ENCODE results near the gene ADGRL2.

The ADGRL2 gene

DNA sequence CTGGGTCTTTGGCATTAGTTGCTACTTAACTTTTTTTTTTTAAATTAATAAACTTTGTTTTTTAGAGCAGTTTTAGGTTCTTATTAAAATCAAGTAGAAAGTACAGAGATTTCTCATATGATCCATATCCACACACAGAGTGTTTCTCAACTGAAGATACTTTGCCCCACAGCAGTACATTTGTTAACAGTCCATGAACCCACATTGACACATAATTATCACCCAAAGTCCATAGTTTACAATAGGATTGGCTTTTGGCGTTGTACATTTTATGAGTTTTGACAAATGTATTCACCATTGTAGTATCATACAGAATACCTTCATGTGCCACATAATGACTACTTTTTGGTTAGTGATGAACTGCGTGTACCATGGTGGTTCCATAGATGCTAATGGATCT, 106.8 kb downstream of the ADGRL2 start:
- no peak for DNase-seq (ENCODE audit: low spot score)

DNA sequence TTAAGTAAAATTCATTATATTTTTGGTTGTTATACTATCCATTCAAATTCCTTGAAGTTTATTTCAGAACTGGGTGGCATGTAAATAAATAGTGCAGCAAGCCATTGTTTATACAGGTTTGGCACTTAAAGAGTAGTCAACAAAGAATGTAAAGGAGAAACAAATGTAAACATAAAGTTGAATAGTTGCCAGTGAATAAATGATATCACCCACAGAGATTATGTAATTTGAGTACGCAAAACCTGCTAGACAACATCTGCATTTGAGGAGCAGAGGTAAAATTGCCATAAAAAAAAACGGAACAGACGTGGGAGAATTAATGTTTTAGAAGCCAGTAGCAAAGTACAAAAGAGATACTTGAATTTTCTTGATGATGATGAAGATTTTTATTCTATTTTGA, 111.6 kb downstream of the ADGRL2 start:
- DNase-seq (ENCODE audit: low spot score): no peak

DNA sequence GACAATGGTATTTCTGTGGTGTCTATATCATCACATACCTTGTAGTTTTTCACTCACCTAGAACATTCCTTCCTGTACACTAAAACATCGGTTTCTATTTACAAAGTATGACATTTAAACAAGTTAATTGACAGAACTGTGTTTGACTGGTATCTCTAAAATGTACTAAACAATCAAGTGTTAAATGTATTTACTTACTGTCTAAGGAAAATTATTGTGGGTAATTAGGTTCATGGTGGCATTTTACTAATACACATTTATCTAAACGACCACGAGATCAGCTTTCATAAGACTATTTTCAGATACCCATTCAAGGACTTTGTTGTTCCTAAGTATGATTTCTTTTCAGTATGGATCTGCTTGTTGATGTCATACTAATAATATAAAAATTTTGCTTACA, 115.2 kb downstream of the ADGRL2 start:
- DNase-seq (ENCODE audit: low spot score): no peak

DNA sequence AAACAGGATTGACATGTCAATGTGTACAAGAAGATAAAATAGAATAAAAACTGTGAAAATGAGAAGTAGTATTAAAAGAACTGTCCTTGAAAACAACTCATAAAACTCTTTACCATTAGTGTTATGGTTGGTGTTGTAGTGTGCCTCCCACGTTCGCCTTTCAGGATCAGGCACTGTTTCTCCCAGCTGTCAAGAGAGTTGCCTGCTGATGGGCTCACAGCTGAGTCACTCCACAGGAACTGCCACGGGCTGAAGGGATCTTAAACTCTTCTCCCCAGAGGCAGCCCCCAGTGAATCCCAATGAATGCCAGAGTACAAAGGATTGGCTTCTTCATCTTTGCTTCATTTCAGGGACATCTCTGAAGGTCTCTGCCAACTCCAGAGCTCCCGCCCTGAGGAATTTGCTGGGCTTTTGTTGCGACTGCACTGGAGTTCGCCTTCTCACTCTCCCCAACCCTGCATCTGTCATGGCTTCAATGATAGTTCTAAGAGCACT, 119.6 kb downstream of the ADGRL2 start:
- peak; percentile 17 for DNase-seq (ENCODE audit: low spot score)

DNA sequence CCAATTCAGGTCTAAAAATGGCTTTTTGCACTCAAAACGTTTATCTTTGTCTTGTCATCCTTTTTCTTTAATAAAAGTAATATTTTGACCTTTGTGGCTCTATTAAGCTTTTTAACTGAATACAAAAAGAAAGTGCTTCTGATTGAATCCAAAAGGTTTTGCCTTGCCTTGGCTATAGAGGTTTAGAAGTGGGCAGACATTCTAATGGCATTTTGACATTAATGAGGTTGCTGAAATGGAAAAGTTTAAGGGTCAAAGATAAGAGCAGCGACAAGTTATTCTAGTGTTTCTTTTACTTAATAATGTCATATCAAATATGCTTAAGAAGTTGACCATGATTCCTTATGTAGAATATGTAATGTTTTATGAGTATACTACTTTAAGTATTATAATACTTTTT, 120.2 kb downstream of the ADGRL2 start:
- DNase-seq (ENCODE audit: low spot score): no peak

DNA sequence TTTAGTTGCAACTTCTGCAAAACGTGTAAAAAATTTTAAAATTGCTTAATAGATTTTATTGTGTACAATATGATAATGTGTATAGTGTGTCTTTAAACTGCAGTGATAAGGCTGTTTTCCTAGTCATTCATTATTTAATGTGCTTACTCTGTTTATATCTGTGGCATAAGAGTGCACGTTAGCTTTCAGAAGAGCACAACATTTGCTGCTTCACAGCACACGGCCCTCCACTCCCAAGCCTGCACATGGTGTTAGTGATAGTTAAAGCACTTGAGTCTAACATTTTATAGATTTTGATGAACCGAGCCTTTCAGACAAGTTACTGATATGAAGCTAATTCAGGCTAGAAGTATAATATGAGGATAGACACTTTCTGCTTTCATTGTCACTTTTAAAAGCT, 120.6 kb downstream of the ADGRL2 start:
- no peak for DNase-seq (ENCODE audit: low spot score)

DNA sequence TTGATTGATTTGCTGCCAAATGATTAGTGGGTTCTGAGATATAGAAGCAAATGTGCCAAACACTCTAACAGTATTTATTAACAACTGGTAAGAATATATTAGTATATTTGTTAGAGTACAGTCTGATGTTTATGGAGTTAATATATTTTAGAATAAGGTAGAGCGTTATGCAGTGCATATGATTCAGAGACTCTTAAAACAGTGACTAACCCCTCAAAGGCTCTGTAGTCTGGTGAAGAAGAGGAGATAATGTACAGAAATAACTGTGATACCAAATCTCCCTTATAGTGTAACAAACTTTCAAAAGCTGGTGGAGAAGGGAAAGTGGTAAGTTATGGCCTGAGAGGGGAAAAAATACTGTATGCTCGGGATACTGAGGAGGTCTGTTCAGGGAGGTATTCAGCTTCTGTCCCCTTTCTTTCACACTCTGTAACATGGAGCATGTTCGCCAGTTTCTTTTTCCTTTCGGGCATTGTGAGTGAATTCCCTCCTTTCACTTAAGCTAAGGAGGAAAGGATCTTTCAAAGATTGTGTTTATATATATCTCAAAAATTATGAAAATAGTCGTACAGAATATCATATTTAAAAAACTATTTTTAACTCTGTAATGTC, 121.2 kb downstream of the ADGRL2 start:
- no peak for DNase-seq (ENCODE audit: low spot score)

DNA sequence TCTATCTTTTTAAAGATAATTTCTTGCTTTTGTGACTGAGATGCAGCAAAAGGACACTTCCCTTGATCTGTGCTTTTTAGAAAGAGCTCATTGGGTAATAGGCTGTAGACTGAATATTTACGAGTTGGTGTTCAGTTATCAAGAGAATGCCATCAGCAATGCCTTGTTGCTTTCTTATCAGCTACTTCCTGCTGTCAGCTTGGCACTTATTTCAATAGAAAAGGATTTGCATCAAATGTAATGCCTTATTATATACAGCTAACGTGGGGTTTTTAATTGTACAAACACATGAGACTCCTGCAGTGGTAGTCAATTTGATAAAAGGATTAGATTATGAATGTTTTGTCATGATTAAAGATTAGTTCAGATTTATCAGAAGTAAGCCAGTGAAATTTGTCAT, 122.2 kb downstream of the ADGRL2 start:
- DNase-seq (ENCODE audit: low spot score): no peak

DNA sequence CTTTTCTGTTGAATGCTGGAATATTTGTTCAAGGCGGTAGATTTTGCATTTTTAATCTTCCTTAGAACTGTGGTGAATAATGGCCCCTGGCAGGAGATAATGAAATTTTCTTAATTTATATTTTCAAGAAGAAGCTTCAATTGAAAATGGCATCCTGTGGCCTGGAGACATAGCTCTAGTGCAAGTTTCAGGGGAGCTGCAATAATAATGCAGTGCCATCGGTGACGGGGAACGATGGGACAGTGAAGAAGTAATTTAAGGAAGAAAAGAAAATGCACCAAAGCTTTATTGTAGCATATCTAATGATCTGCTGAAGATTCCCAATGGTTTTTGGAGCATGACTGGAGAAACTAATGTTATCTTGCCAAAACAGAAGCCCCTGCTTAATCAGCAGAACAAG, 128.4 kb downstream of the ADGRL2 start:
- no peak for DNase-seq (ENCODE audit: low spot score)

DNA sequence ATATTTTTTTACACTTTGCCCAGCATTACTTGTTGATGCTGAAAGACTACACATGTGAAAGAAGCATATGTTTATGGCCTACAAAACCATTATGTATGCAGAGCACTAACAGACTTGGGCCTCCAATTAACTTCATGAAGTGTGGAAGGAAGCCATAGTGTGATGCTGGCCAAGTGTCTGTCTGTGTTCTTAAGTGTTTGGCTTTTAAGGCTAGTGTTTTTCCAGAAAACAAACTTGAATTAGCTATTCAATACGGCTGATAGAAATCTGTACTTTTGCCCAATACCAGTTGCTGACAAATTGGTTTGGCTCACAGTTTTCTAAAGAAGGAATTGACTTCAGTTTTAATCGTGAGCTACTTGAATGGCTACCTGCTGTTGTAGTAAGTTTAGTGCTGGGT, 136.1 kb downstream of the ADGRL2 start:
- DNase-seq (ENCODE audit: low spot score): no peak

DNA sequence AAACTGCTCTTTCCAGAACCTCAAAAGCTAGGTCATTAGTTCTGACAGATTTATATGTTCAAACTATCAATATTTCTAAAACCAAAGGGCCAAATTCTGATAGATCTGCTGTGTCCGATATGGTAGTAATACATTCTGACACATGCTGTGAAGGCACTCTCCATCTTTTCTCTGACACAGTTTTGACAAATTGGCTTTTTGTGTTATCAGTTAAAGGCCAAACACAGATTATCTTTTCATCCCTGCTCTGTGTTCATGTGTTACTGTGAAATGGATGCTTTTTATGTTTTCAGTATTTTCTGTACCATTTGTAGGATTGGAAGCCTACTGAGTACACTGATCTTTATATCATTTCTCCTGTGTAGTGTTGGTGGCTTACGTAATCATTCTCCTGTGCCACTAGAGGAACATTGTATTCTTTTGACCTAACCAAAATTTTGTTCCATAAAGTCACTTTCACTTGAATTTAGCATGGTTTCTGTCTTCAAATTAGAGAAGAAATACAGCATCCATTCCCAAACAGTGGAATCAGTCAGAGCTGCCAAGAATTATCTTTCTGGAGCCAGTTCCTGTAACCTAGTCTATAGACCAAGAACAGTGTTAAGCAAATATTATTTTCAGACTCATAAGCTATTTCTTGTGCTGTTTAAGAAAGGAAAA, 137.2 kb downstream of the ADGRL2 start:
- no peak for DNase-seq (ENCODE audit: low spot score)

DNA sequence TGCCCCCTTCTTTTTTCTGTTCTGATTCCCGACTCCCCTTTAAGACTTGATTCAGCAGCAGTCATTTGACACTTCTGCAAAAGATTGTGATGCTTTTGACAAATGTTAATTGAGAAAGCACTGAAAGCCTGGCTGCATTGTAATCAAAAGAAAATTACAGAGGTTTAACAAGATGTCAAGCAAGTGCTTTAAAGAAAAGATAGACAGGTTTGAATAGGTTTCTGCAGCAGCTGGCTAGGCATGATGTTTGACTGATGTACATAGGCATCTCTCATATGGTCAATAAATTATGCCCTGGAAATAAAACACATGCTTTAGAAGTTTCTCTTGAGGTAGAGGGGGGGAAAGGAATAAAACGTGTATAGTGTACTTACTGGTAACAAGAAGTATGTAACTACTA, 147.8 kb downstream of the ADGRL2 start:
- DNase-seq (ENCODE audit: low spot score): no peak

DNA sequence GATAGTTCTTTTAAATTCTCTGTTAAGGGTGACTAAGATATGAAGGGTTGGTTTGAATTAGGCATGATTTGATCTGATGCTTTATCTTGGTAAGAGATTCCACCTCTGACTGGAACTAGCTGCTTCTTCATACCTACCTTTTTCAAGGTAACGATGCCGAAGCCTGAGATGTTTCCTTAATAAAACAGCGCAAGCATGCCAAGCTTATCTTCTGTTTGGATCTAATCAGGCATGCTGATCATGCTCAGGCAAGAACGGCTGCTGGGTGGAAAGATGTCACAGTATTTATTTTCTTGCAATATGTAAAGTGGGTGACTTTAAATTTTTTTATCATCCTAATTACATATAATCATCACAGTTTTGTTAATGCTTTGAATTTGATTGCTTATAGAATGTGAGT, 148.7 kb downstream of the ADGRL2 start:
- DNase-seq (ENCODE audit: low spot score): no peak

DNA sequence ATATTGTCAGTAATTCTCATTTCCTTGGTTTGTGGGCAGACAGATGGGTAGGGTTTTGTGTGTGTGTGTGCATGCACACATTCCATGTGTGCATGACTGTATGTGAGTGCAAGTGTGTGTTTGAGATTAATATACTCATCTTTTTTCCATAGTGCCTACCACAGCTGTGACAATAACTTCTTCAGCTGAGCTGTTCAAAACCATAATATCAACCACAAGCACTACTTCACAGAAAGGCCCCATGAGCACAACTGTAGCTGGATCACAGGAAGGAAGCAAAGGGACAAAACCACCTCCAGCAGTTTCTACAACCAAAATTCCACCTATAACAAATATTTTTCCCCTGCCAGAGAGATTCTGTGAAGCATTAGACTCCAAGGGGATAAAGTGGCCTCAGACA, 149.3 kb downstream of the ADGRL2 start:
- no peak for DNase-seq (ENCODE audit: low spot score)

DNA sequence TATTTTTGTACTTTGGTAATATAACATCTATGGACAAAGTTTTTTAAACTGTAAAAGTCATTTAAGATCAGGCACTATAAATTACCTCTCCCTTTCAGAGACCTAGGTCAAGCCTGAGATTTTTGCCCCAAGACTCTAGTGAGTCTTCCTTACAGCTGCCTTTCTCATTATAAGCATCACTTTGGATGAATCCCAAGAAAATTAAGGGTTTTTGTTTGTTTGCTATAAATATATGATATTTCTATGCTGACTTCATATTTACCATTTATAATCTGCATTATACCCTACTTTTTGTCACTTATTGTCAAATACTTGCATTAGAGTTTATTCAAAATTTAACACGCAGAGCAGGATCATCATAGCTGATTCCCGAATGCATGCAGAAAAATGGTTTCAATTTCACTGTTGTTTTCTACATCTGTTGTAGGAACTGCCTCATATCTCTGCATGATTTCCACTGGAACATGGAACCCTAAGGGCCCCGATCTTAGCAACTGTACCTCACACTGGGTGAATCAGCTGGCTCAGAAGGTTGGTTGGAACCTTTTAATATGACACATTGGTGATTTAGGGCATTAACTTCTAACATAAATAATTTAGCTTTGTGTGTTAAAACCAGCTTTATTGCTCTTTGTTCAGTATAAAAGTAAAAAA, 150.0 kb downstream of the ADGRL2 start:
- DNase-seq (ENCODE audit: low spot score): no peak

DNA sequence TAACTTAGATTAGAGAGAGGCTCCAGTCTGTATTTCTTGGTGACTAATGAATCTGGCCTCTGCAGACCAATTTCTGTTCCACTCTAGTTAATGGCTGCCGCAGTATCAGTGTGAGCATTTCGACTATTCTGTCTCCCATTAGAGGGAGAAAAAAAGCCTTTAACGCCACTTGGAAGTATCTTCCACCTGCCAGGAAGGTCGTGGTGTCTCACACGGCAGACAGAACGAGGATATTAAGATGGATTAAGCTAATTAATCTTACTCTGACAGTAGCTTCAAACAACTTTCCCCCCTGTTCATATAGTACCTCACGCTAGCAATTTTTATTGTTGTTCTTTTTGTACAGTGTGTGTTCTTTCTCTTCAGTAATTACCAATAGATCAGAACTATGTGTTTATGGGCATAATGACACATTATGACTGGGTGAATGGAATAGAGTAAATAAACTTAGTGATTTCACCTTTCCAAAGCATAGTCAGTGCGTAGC, 153.8 kb downstream of the ADGRL2 start:
- DNase-seq (ENCODE audit: low spot score): peak; percentile 4

DNA sequence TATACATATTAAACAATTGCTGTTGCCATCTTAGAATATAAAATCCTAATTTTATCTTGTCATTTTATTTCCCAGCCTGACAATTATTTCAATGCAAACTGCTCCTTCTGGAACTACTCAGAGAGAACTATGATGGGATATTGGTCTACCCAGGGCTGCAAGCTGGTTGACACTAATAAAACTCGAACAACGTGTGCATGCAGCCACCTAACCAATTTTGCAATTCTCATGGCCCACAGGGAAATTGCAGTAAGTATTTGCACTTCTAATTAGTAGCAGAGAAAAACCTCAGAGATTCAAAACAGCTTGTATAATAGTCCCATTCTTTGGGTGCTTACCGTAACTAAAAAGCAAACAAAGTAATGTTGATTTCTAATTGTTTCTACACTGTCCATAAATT, 167.2 kb downstream of the ADGRL2 start:
- DNase-seq (ENCODE audit: low spot score): no peak

DNA sequence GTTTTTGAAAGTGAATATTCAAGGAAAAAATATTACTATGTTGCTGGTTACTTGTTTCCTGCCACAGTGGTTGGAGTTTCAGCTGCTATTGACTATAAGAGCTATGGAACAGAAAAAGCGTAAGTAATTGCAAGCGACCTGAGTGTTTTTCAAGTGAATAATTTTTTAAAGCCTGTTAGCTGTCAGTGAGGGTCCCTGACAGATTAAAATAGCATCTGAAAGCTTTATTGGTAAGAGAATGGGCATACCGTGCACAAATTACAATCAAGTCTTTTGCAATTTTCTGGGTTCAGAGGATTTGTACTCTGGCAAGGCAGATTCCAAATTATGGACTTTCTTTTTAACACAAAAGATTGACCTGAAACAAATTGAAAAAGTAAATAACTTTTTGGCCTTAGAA, 169.7 kb downstream of the ADGRL2 start:
- no peak for DNase-seq (ENCODE audit: low spot score)

DNA sequence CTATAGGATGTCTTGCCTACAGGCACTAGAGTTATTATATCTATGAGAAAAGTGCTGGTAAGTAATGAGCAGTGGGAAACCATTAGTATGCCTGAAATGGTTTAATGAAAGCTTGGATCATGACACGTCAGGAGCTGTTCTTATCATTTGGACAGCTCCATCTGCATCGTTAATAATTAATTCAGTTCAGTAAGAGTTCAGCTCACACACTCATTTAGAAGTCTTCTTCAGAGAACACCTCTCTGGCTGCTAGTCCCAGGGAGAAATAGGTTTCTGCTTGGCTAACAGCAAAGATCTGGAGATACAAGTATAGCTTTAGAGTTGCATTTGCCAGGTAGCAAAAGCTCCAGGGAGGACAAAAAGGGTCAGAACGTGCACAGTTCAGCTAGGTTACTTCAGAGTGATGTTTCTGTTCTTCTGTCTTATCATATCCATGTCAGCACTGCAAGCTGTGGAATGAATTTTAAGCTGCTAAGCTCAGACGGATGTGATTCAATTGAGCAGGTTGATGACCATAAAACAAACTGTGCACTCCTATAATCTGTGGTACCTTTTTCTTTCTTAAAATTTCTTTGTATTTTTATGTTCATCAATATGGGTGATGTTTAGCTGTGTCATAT, 173.6 kb downstream of the ADGRL2 start:
- DNase-seq (ENCODE audit: low spot score): peak; percentile 62

DNA sequence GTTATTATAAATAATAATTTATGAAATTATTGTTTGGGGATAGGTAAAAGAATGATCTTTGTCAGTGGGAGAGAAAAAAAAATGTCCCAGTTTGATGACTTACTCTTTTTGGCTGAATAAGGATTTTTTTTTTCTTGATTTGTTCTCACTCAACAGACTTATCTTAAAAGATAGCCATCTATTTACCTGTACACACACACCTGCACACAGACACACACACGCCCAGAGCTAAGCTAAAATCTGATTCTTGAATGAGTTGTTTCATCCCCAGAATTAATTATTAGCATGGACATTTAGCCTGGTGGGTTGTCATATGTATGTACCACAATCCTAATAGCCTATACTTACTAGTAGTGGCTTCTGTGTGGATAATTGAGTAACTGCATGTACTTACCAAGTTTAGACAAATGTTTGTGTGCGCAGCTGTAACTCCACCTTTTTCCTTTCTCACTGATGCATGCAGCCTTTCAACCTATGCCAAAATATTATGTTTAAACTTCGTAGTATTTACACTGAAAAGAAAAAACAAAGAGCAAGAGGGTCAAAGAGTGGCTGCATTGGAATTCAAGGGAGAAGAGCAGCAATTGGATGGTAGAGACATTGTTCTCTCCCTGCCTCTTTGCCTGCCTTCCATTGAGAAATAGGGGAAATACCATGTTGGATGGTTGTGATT, 174.3 kb downstream of the ADGRL2 start:
- no peak for DNase-seq (ENCODE audit: low spot score)

DNA sequence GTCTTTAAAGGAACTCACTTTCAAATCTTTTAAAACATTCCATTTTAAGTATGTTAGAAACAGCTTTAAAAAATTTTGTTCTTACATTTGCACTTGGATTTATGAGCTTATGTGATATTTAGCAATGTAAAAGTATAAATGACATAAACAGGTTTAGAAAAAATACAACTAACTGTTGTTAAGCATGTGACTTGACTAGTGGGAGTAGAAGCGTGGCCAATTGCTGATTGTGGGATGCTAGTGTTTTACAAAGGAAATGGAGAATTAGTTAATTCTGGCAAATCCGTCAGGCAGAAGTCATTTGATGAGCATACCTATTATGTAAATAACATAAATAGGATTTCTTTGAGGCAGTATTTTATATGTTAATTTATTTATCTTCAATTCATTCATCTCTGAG, 175.8 kb downstream of the ADGRL2 start:
- DNase-seq (ENCODE audit: low spot score): no peak

DNA sequence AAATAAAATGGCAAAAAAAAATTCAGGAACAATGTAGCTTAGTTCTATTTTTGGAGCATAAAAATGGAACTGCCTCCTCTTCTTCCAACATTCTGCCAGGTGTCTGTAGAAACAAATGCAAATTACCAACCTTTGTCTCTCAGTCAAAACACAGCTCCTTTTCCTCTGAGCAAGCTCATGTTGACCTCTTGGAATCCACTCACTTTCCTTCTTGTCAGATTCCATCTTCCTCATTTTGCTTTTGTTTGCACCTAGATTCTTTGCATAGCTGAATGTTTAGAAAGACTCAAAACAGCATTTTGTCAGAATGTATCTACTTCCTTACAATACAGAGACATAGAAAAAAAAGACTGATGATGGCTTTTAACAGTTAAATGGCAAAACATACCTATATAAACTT, 178.2 kb downstream of the ADGRL2 start:
- DNase-seq (ENCODE audit: low spot score): peak; percentile 3

All from kidney tubule cell (primary cell).